ENCODE measurements around the gene RRP36. TPM values are rescaled to one million over a fixed set of nuclear protein-coding genes. Genes with fewer than 3 reads are reported as not detected.

The RRP36 gene
- total and polyA plus RNA-seq, 12 donors: 19.4 to 43.6 (median 25.6) TPM

- Histone ChIP-seq H3K36me3 (peaks cover 0 to 59% (median 19%) of the 10 kb centered on the region in 9 donors), H3K4me1 (peaks cover 12 to 56% (median 50%) of the 10 kb centered on the region in 9 donors), H3K27me3 (no peaks in the 10 kb centered on the region), H3K9me3 (no peaks in the 10 kb centered on the region), H3K27ac (peak overlapping the region; percentile 35 to 90 (median 86)), H3K4me3 (peak overlapping the region; percentile 65 to 85 (median 76))
- DNase-seq (no peak), ATAC-seq (peak in 1 of 8 donors; percentile 0)
- TF ChIP-seq CTCF (IDR thresholded peaks at IDR 0.05): no peak
- WGBS, 2 donors: 2 to 4% methylated on average over 25 of the region's 25 CpGs
- intact Hi-C loops (cut with DNase I): loop anchor here in 4 of 10 donors (1.0 to 5.0 kb wide), 5 partner anchors 39 to 159 kb away; partner anchors contain the start of genes KLC4 (in 2 of the 4), MRPL2 (in 2 of the 4), CUL7 (in 1 of the 4) and SRF (in 1 of the 4)
Measured at GRCh38 chr6:43013097-43013842, 8.2 kb upstream of the RRP36 start.

- Histone ChIP-seq H3K4me1 (peaks cover 12 to 63% (median 50%) of the 10 kb centered on the region in 9 donors), H3K27ac (peak within 1 kb of the TSS; percentile 47 to 90 (median 87)), H3K9me3 (no peaks in the 10 kb centered on the region), H3K36me3 (peaks cover 0 to 59% (median 19%) of the 10 kb centered on the region in 9 donors), H3K4me3 (peak within 1 kb of the TSS; percentile 65 to 85 (median 76)), H3K27me3 (no peaks in the 10 kb centered on the region)
- intact Hi-C loops (cut with DNase I): loop anchor here in 6 of 10 donors (1.0 to 5.0 kb wide), 8 partner anchors 38 to 158 kb away; partner anchors contain the start of genes KLC4 (in 3 of the 6), MRPL2 (in 3 of the 6), CUL7 (in 2 of the 6) and SRF (in 2 of the 6)
- no peak for TF ChIP-seq CTCF (IDR thresholded peaks at IDR 0.05)
- WGBS, 2 donors: 0 to 1% methylated on average over 51 of the region's 51 CpGs
- ATAC-seq (peak; percentile 92 to 97 (median 96)), DNase-seq (peak; percentile 97 to 99)
Measured at GRCh38 chr6:43013843-43014433, 7.5 kb upstream of the RRP36 start, which contains the start of the genes KLHDC3 and MEA1. Gene KLHDC3 (plus strand): TSS chr6:43014249. CDS start chr6:43017193, 2,944 bp downstream. Gene MEA1 (minus strand): TSS chr6:43013946. CDS start chr6:43013813, 133 bp downstream.

GRCh38 chr6:43014434-43014909 is 7.0 kb upstream of the RRP36 start:
- intact Hi-C loops (cut with DNase I): loop anchor here in 6 of 10 donors (2.0 to 5.0 kb wide), 7 partner anchors 38 to 158 kb away; partner anchors contain the start of genes CUL7 (in 2 of the 6), KLC4 (in 2 of the 6), MRPL2 (in 2 of the 6) and SRF (in 2 of the 6)
- H3K27me3 ChIP-seq: no peaks in the 10 kb centered on the region
- H3K9me3 ChIP-seq: no peaks in the 10 kb centered on the region
- H3K4me3 ChIP-seq: peak overlapping the region; percentile 65 to 85 (median 76)
- DNase-seq (no peak), ATAC-seq (no peak)
- no peak for TF ChIP-seq CTCF (IDR thresholded peaks at IDR 0.05)
- H3K27ac ChIP-seq: peak overlapping the region; percentile 47 to 90 (median 87)
- H3K36me3 ChIP-seq: peaks cover 0 to 59% (median 23%) of the 10 kb centered on the region in 9 donors
- peaks cover 11 to 61% (median 50%) of the 10 kb centered on the region in 9 donors for H3K4me1 ChIP-seq
- 0 to 1% methylated on average over 7 of the region's 7 CpGs for WGBS, 2 donors
